SK-N-DZ (cell line): ENCODE results near the gene C6orf163.

Experiments used
- DNase-seq: peaks from one replicate; pipeline ENCODE4 v3.0.0-alpha.2; 2015; ENCODE audit warnings: low spot score

C6orf163 gene

GRCh38 chr6:87408721-87409155 is 64.1 kb downstream of the C6orf163 start:
- no peak for DNase-seq
